Suprapubic skin (tissue), 4 donors: ENCODE results near the gene CYB561D2. TPM values are rescaled to one million over a fixed set of nuclear protein-coding genes. Genes with fewer than 3 reads are reported as not detected.

Source experiments
- DNase-seq, 2 donors: peaks; one replicate each; pipeline ENCODE4 v3.0.0-alpha.2; 2019; ENCODE audit warnings: low spot score in 2 of 2
- H3K27ac ChIP-seq: fragments of 200-600 bp; sonication (generic); one replicate; pipeline ENCODE4 v1.5.1; 2019
- H3K27me3 ChIP-seq: fragments of 200-600 bp; sonication (generic); one replicate; pipeline ENCODE4 v1.5.1; 2019
- H3K36me3 ChIP-seq: fragments of 200-600 bp; sonication (generic); one replicate; pipeline ENCODE4 v1.5.1; 2019
- H3K4me1 ChIP-seq: fragments of 200-600 bp; sonication (generic); one replicate; pipeline ENCODE4 v1.5.1; 2019
- H3K4me3 ChIP-seq: fragments of 200-600 bp; sonication (generic); one replicate; pipeline ENCODE4 v1.5.1; 2019; ENCODE audit warnings: mild to moderate bottlenecking
- H3K9me3 ChIP-seq: fragments of 200-600 bp; sonication (generic); one replicate; pipeline ENCODE4 v1.5.1; 2019
- CTCF ChIP-seq, 2 donors: fragments of 200-600 bp in 1 of 2; fragments of 450-650 bp in 1 of 2; sonication (generic) in 1 of 2; IDR thresholded peaks; one replicate each; pipeline ENCODE4 v1.5.1; 2016 to 2019; ENCODE audit warnings: antibody characterized with exemption in 2 of 2, mild to moderate bottlenecking in 1 of 2, moderate library complexity in 1 of 2
- EP300 ChIP-seq: sonication (generic); formaldehyde crosslinking; IDR thresholded peaks from one replicate; pipeline ENCODE4 v1.6.1; 2017; ENCODE audit warnings: antibody characterized with exemption
- POLR2A ChIP-seq, 2 donors: fragments of 450-650 bp; IDR thresholded peaks; one replicate each; pipeline ENCODE4 v1.6.1; 2017; ENCODE audit warnings: antibody characterized with exemption in 2 of 2, mild to moderate bottlenecking in 2 of 2, moderate library complexity in 2 of 2
- POLR2AphosphoS5 ChIP-seq, 3 donors: sonication (generic); formaldehyde crosslinking; IDR thresholded peaks; one replicate each; pipeline ENCODE4 v1.6.1; 2017; ENCODE audit warnings: antibody characterized with exemption in 3 of 3
- WGBS: methylation state at CpG from one replicate; pipeline ENCODE4 v1.1.5; 2018; 5-methylcytosine and 5-hydroxymethylcytosine counted together
- total RNA-seq, 4 donors: library from RNA; depleted of rRNA; stranded (reverse); fragments of >200 nt; gene quantifications; one replicate each; pipeline ENCODE4 v1.1.0, GENCODE V29; 2016

Gene CYB561D2
- total RNA-seq, 4 donors from 2014 or later = 12.8 to 29.8 (median 17.9) TPM

- Histone ChIP-seq H3K9me3 (no peaks in the 10 kb centered on the region), H3K4me3 (no peak overlapping the region), H3K27me3 (no peaks in the 10 kb centered on the region), H3K27ac (no peak overlapping the region), H3K36me3 (peaks cover 14% of the 10 kb centered on the region), H3K4me1 (peaks cover 51% of the 10 kb centered on the region)
- WGBS = 24% methylated on average over 14 of the region's 14 CpGs
- DNase-seq = no peak
- TF ChIP-seq CTCF (IDR thresholded peaks at IDR 0.05) (peak; percentile 36 to 39), POLR2AphosphoS5 (IDR thresholded peaks at IDR 0.05) (no peak)
Observed at GRCh38 chr3:50347187-50347813, 3.4 kb upstream of the CYB561D2 start.

GRCh38 chr3:50350213-50350526, 492 bp upstream of the CYB561D2 start:
- H3K27ac ChIP-seq = peak overlapping the region; percentile 97
- H3K36me3 ChIP-seq = peaks cover 38% of the 10 kb centered on the region
- no peak for DNase-seq
- H3K27me3 ChIP-seq = no peaks in the 10 kb centered on the region
- peaks cover 57% of the 10 kb centered on the region for H3K4me1 ChIP-seq
- H3K4me3 ChIP-seq = peak overlapping the region; percentile 87
- TF ChIP-seq CTCF (IDR thresholded peaks at IDR 0.05) = no peak
- no peak for TF ChIP-seq POLR2A (IDR thresholded peaks at IDR 0.05)
- no peak for TF ChIP-seq POLR2AphosphoS5 (IDR thresholded peaks at IDR 0.05)
- TF ChIP-seq EP300 = no peak
- H3K9me3 ChIP-seq = no peaks in the 10 kb centered on the region
- WGBS = 0% methylated on average over 5 of the region's 7 CpGs

- 43% methylated on average over 11 of the region's 11 CpGs for WGBS
- H3K36me3 ChIP-seq = peaks cover 50% of the 10 kb centered on the region
- TF ChIP-seq EP300 (no peak), CTCF (IDR thresholded peaks at IDR 0.05) (no peak), POLR2AphosphoS5 (IDR thresholded peaks at IDR 0.05) (no peak), POLR2A (IDR thresholded peaks at IDR 0.05) (no peak)
Observed at GRCh38 chr3:50351323-50351697, 648 bp downstream of the CYB561D2 start.

GRCh38 chr3:50352781-50353180, 2.1 kb downstream of the CYB561D2 start:
- H3K4me1 ChIP-seq = peaks cover 67% of the 10 kb centered on the region
- H3K9me3 ChIP-seq = no peaks in the 10 kb centered on the region
- no peak overlapping the region for H3K27ac ChIP-seq
- 28% methylated on average over 2 of the region's 2 CpGs for WGBS
- no peak for DNase-seq
- no peaks in the 10 kb centered on the region for H3K27me3 ChIP-seq
- peaks cover 48% of the 10 kb centered on the region for H3K36me3 ChIP-seq
- no peak overlapping the region for H3K4me3 ChIP-seq
- no peak for TF ChIP-seq POLR2AphosphoS5 (IDR thresholded peaks at IDR 0.05)
- no peak for TF ChIP-seq EP300
- peak in 1 of 2 donors; percentile 2 for TF ChIP-seq CTCF (IDR thresholded peaks at IDR 0.05)
- TF ChIP-seq POLR2A (IDR thresholded peaks at IDR 0.05) = no peak

More at GRCh38 chr3:50351323-50351697, 648 bp downstream of the CYB561D2 start:
- peak overlapping the region; percentile 97 for H3K27ac ChIP-seq
- no peak for DNase-seq
- no peaks in the 10 kb centered on the region for H3K9me3 ChIP-seq
- H3K27me3 ChIP-seq = no peaks in the 10 kb centered on the region
- H3K4me3 ChIP-seq = peak overlapping the region; percentile 87
- peaks cover 57% of the 10 kb centered on the region for H3K4me1 ChIP-seq

GRCh38 chr3:50353245-50354004, 2.8 kb downstream of the CYB561D2 start:
- H3K27ac ChIP-seq = no peak overlapping the region
- H3K27me3 ChIP-seq = no peaks in the 10 kb centered on the region
- H3K4me1 ChIP-seq = peaks cover 73% of the 10 kb centered on the region
- H3K9me3 ChIP-seq = no peaks in the 10 kb centered on the region
- no peak for DNase-seq
- 71% methylated on average over 8 of the region's 12 CpGs for WGBS
- TF ChIP-seq POLR2AphosphoS5 (IDR thresholded peaks at IDR 0.05) = no peak
- TF ChIP-seq EP300 = no peak
- TF ChIP-seq CTCF (IDR thresholded peaks at IDR 0.05) = no peak
- TF ChIP-seq POLR2A (IDR thresholded peaks at IDR 0.05) = no peak
- no peak overlapping the region for H3K4me3 ChIP-seq
- peaks cover 43% of the 10 kb centered on the region for H3K36me3 ChIP-seq
